Lung (tissue), 12 donors: Measurements from ENCODE around the gene AFDN. TPM values are rescaled to one million over a fixed set of nuclear protein-coding genes. Genes with fewer than 3 reads are reported as not detected.

ENCODE experiments used
- ATAC-seq: fragments of 200-7000 bp; cut with Tn5 transposase; one replicate; pipeline ENCODE4 v1.9.1; 2020; ENCODE audit warnings: moderate number of reproducible peaks; ENCODE audit not compliant: insufficient read depth, low FRiP score
- DNase-seq, 3 donors: peaks; one replicate each; pipeline ENCODE4 v3.0.0-alpha.2; 2013 to 2017
- H3K27ac ChIP-seq, 2 donors: one replicate each; pipeline ENCODE4 v1.5.1; 2013; ENCODE audit warnings: mild to moderate bottlenecking in 2 of 2, moderate library complexity in 2 of 2, control low read depth in 1 of 2, inconsistent platforms in 1 of 2, low read depth in 1 of 2, low read length in 1 of 2
- H3K27me3 ChIP-seq, 3 donors: one replicate each; pipeline ENCODE4 v1.5.1; 2013; ENCODE audit warnings: low read length in 2 of 3; ENCODE audit not compliant: control insufficient read depth in 3 of 3, insufficient read depth in 3 of 3
- H3K36me3 ChIP-seq, 4 donors: one replicate each; pipeline ENCODE4 v1.5.1; 2013; ENCODE audit warnings: low read length in 4 of 4, mild to moderate bottlenecking in 1 of 4, moderate library complexity in 1 of 4; ENCODE audit not compliant: control insufficient read depth in 4 of 4, insufficient read depth in 4 of 4
- H3K4me1 ChIP-seq, 5 donors: one replicate each; pipeline ENCODE4 v1.5.1; 2013; ENCODE audit warnings: low read length in 5 of 5, mild to moderate bottlenecking in 2 of 5, moderate library complexity in 1 of 5; ENCODE audit not compliant: control insufficient read depth in 5 of 5, insufficient read depth in 5 of 5
- H3K4me3 ChIP-seq: one replicate; pipeline ENCODE4 v1.5.1; 2013; ENCODE audit warnings: mild to moderate bottlenecking, control low read depth, moderate library complexity
- H3K9ac ChIP-seq, 2 donors: one replicate each; pipeline ENCODE4 v1.5.1; 2013; ENCODE audit warnings: low read length in 2 of 2, control low read depth in 1 of 2; ENCODE audit not compliant: insufficient read depth in 1 of 2
- H3K9me3 ChIP-seq, 4 donors: one replicate each; pipeline ENCODE4 v1.5.1; 2013; ENCODE audit warnings: low read length in 3 of 4, mild to moderate bottlenecking in 1 of 4, moderate library complexity in 1 of 4; ENCODE audit not compliant: control insufficient read depth in 4 of 4, insufficient read depth in 3 of 4
- CTCF ChIP-seq: IDR thresholded peaks from 2 replicates; pipeline ENCODE4 v1.5.1; 2012; ENCODE audit warnings: mild to moderate bottlenecking; ENCODE audit errors: control extremely low read depth, extremely low read depth
- WGBS, 2 donors: extraction: QIAGEN DNeasy Blood & Tissue Kit; methylation state at CpG; one replicate each; pipeline ENCODE4 v1.1.7; 2013; 5-methylcytosine and 5-hydroxymethylcytosine counted together
- polyA plus RNA-seq, 2 donors: library from polyadenylated mRNA; stranded (reverse); fragments of 200-250 nt; gene quantifications; one replicate each; pipeline ENCODE4 v1.2.1, GENCODE V29; 2013
- total RNA-seq, 2 donors: library from RNA; depleted of rRNA in 1 of 2; stranded (reverse); fragments of >200 nt in 1 of 2; gene quantifications; one replicate each; pipeline ENCODE4 v1.2.1, GENCODE V29; 2014 to 2021
- donor health status: control.
- donor health status: control.
- donor health status: Bipolar disorder and iron deficiency.
- donor health status: healthy.
- donor health status: DM: yes; HTN: yes; CAD: no.

The AFDN gene
- total and polyA plus RNA-seq, 4 donors = 47.6 to 407 (median 117) TPM

GRCh38 chr6:167966540-167966905 is 139.8 kb downstream of the AFDN start:
- no peak overlapping the region for H3K4me3 ChIP-seq
- no peaks in the 10 kb centered on the region for H3K27me3 ChIP-seq
- H3K9ac ChIP-seq = peak overlapping the region in 1 of 2 donors; percentile 0
- ATAC-seq (no peak), DNase-seq (no peak)
- WGBS, 2 donors = 84 to 85% methylated on average over 8 of the region's 8 CpGs
- H3K36me3 ChIP-seq = peaks cover 17 to 74% (median 28%) of the 10 kb centered on the region in 4 donors
- peaks cover 0 to 37% (median 11%) of the 10 kb centered on the region in 5 donors for H3K4me1 ChIP-seq
- peak overlapping the region in 1 of 2 donors; percentile 1 for H3K27ac ChIP-seq
- H3K9me3 ChIP-seq = no peaks in the 10 kb centered on the region
- no peak for TF ChIP-seq CTCF

- no peak overlapping the region for H3K27ac ChIP-seq
- no peak overlapping the region for H3K9ac ChIP-seq
- no peaks in the 10 kb centered on the region for H3K27me3 ChIP-seq
- H3K4me1 ChIP-seq = peaks cover 0 to 34% (median 6%) of the 10 kb centered on the region in 5 donors
- DNase-seq = peak in 1 of 3 donors; percentile 53
- H3K36me3 ChIP-seq = peaks cover 14 to 69% (median 23%) of the 10 kb centered on the region in 4 donors
- no peak overlapping the region for H3K4me3 ChIP-seq
- no peak for ATAC-seq
- WGBS, 2 donors = 78 to 92% methylated on average over 6 of the region's 6 CpGs
- peak; percentile 13 for TF ChIP-seq CTCF
- no peaks in the 10 kb centered on the region for H3K9me3 ChIP-seq
These were observed 141.4 kb downstream of the AFDN start for GRCh38 chr6:167968091-167968490.

- H3K36me3 ChIP-seq = peaks cover 10 to 61% (median 19%) of the 10 kb centered on the region in 4 donors
- no peak for ATAC-seq
These were observed 143.5 kb downstream of the AFDN start for GRCh38 chr6:167970230-167970629.

More at GRCh38 chr6:167970230-167970629, 143.5 kb downstream of the AFDN start:
- Histone ChIP-seq H3K27ac (peak overlapping the region in 1 of 2 donors; percentile 37), H3K9ac (no peak overlapping the region), H3K9me3 (no peaks in the 10 kb centered on the region), H3K27me3 (no peaks in the 10 kb centered on the region), H3K4me1 (peaks cover 0 to 37% (median 13%) of the 10 kb centered on the region in 5 donors), H3K4me3 (no peak overlapping the region)
- TF ChIP-seq CTCF = no peak
- DNase-seq = peak in 1 of 3 donors; percentile 18
- 85 to 90% methylated on average over 10 of the region's 10 CpGs for WGBS, 2 donors
